ENCODE measurements around the gene DTNB.

The DTNB gene

GRCh38 chr2:25473758-25474340 is 199.5 kb downstream of the DTNB start:
- DNase-seq (ENCODE audit: low read depth in 2 of 2): peak in 1 of 2 donors; percentile 72
- H3K4me3 ChIP-seq (replicated peaks in 1 of 2; ENCODE audit: low read depth in 2 of 2, low read length in 2 of 2): no peak overlapping the region
- TF ChIP-seq, protein P1, sequence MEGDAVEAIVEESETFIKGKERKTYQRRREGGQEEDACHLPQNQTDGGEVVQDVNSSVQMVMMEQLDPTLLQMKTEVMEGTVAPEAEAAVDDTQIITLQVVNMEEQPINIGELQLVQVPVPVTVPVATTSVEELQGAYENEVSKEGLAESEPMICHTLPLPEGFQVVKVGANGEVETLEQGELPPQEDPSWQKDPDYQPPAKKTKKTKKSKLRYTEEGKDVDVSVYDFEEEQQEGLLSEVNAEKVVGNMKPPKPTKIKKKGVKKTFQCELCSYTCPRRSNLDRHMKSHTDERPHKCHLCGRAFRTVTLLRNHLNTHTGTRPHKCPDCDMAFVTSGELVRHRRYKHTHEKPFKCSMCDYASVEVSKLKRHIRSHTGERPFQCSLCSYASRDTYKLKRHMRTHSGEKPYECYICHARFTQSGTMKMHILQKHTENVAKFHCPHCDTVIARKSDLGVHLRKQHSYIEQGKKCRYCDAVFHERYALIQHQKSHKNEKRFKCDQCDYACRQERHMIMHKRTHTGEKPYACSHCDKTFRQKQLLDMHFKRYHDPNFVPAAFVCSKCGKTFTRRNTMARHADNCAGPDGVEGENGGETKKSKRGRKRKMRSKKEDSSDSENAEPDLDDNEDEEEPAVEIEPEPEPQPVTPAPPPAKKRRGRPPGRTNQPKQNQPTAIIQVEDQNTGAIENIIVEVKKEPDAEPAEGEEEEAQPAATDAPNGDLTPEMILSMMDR (IDR thresholded peaks at IDR 0.05; ENCODE audit: low read depth, low read length): no peak

DNA sequence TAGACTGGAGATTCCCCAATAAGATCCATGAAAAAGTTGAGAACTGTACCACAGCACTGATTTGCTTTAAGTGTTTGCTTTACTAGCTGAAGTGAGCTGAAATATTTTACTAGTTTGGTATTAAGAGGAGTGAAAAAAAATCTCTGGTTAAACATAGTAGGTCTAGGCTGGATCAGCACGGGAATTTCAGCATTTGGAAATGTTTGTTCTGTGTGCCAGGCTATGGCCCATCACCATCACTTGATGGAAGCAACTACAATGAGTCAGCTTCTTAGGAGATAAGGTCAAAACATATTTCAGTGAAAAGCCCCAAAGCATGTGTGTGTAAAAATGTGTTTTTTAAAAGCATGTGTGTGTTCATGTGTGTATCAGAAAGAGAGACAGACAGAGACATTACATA is 200.2 kb downstream of the DTNB start:
- TF ChIP-seq, protein P1 (IDR thresholded peaks at IDR 0.05; ENCODE audit: low read depth, low read length): no peak
- DNase-seq (ENCODE audit: low read depth in 2 of 2): peak in 1 of 2 donors; percentile 51
- H3K4me3 ChIP-seq (replicated peaks in 1 of 2; ENCODE audit: low read depth in 2 of 2, low read length in 2 of 2): no peak overlapping the region

DNA sequence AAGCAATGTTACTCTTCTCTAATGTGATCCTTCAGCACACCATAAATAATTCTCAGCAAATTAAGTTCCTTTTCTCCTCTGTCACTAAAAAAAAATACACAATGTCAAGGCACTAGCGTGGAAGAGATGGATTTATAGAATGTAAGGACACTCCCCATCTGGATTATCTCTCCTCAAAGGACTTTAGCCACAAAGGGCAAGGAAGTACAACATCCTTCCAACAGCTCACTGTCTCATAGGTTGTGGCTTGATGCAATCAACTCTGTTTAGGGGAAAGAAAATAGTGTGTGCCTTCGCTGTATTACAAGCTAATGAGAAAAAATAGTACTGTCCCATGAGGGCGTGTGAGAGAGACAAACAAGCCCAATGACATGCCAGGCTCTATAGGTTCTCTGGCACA is 202.6 kb downstream of the DTNB start:
- TF ChIP-seq, protein P1 (IDR thresholded peaks at IDR 0.05; ENCODE audit: low read depth, low read length): no peak
- no peak overlapping the region for H3K4me3 ChIP-seq (replicated peaks in 1 of 2; ENCODE audit: low read depth in 2 of 2, low read length in 2 of 2)
- no peak for DNase-seq (ENCODE audit: low read depth in 2 of 2)

- TF ChIP-seq, protein P1 (IDR thresholded peaks at IDR 0.05; ENCODE audit: low read depth, low read length): no peak
- DNase-seq (ENCODE audit: low read depth in 2 of 2): no peak
These were observed 205.6 kb downstream of the DTNB start for GRCh38 chr2:25467743-25468142.

GRCh38 chr2:25462021-25462420 is 211.4 kb downstream of the DTNB start:
- DNase-seq (ENCODE audit: low read depth in 2 of 2): no peak
- no peak overlapping the region for H3K4me3 ChIP-seq (replicated peaks in 1 of 2; ENCODE audit: low read depth in 2 of 2, low read length in 2 of 2)
- TF ChIP-seq, protein P1 (IDR thresholded peaks at IDR 0.05; ENCODE audit: low read depth, low read length): no peak

More at GRCh38 chr2:25467743-25468142, 205.6 kb downstream of the DTNB start:
- H3K4me3 ChIP-seq (replicated peaks in 1 of 2; ENCODE audit: low read depth in 2 of 2, low read length in 2 of 2): no peak overlapping the region

DNA sequence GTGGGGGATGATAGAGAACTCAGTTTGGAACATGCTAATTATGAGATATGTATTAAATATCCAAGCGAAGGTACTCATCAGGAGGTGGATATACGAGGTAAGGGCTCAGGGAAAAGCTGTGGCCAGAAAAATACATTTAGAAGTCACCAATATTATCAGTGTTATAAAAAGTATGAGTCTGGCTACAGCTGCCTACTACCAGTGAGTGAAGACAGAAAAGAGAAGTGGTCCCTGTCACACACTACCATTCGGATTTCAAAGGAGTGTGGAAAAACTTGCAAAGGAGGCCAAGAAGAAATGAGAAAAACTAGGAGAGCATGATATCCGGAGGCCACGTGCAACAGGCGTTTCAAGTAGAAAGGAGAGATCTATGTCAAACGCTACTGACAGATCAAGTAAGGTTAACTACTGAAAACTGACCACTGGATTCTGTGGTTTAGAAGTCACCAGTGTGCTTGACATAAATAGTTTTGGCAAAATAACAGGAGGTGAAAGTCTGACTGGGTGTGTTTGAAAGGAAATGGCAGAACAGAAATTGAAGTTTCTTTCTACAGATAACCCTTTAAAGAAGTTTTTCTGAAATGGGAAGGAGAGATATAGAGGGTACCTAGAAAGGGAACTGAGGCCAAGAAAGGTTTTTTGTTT is 213.0 kb downstream of the DTNB start:
- no peak overlapping the region for H3K4me3 ChIP-seq (replicated peaks in 1 of 2; ENCODE audit: low read depth in 2 of 2, low read length in 2 of 2)
- no peak for DNase-seq (ENCODE audit: low read depth in 2 of 2)
- TF ChIP-seq, protein P1 (IDR thresholded peaks at IDR 0.05; ENCODE audit: low read depth, low read length): no peak

Data from cardiac fibroblast (primary cell).